Heart left ventricle (tissue), 13 donors: ENCODE data around the gene ARHGAP26.

ENCODE experiments used
- CTCF ChIP-seq, 12 donors: fragments of 200-600 bp; sonication (generic) in 4 of 12; IDR thresholded peaks; one replicate each; pipeline versions ENCODE4 v1.5.0 to v1.8.0; 2018 to 2022; ENCODE audit warnings: antibody characterized with exemption in 12 of 12, mild to moderate bottlenecking in 5 of 12
- POLR2A ChIP-seq, 2 donors: fragments of 450-650 bp; IDR thresholded peaks; one replicate each; pipeline ENCODE4 v1.6.1; 2017; ENCODE audit warnings: antibody characterized with exemption in 2 of 2, mild to moderate bottlenecking in 2 of 2, moderate library complexity in 2 of 2
- donor health status: ischemic (EF 13 %, LVEDD 7.1; RV severe dilation, severe dysfunction).
- donor health status: DM: no; HTN: yes; CAD: no.
- donor health status: DM: no; HTN: no; CAD: no.
- donor health status: ischemic (EF 25% LVEDD 6.9; RV normal size, moderate dysfunction).
- donor health status: ischemic (EF 25% LVEDD 5.7; RV mildly dilated, moderate dysfunction).
- donor health status: ischemic (EF 35%, LVEDD 5.7; RV mildly dilated, moderate dysfunction).
- donor health status: nonischemic (EF 11% LVEDD 7.7; RV severe dilation, severe dysfunction).
- donor health status: DM: yes; HTN: yes; CAD: no.
- donor health status: PGD.
- donor health status: ischemic (EF 29% LVEDD 5.4; RV normal size, mild dysfunction).
- donor health status: nonischemic (EF 23%, LVEDD 6.1; RV moderate dilation, normal function).

- TF ChIP-seq POLR2A (IDR thresholded peaks at IDR 0.05) = no peak
- TF ChIP-seq CTCF (IDR thresholded peaks at IDR 0.05) = no peak
Observed at GRCh38 chr5:142801495-142801871, 31.3 kb downstream of the ARHGAP26 start.
